Smooth muscle cell of trachea (primary cell): ENCODE measurements around the gene IHH. TPM values are rescaled to one million over a fixed set of nuclear protein-coding genes. Genes with fewer than 3 reads are reported as not detected.

Source experiments
- total RNA-seq: library from RNA; depleted of rRNA; stranded (reverse); fragments of >200 nt; gene quantifications from 2 replicates; pipeline ENCODE4 v1.2.1, GENCODE V29; 2014

The IHH gene
- total RNA-seq: under 0.01 TPM in 1 of 2 replicates, not detected in the other

DNA sequence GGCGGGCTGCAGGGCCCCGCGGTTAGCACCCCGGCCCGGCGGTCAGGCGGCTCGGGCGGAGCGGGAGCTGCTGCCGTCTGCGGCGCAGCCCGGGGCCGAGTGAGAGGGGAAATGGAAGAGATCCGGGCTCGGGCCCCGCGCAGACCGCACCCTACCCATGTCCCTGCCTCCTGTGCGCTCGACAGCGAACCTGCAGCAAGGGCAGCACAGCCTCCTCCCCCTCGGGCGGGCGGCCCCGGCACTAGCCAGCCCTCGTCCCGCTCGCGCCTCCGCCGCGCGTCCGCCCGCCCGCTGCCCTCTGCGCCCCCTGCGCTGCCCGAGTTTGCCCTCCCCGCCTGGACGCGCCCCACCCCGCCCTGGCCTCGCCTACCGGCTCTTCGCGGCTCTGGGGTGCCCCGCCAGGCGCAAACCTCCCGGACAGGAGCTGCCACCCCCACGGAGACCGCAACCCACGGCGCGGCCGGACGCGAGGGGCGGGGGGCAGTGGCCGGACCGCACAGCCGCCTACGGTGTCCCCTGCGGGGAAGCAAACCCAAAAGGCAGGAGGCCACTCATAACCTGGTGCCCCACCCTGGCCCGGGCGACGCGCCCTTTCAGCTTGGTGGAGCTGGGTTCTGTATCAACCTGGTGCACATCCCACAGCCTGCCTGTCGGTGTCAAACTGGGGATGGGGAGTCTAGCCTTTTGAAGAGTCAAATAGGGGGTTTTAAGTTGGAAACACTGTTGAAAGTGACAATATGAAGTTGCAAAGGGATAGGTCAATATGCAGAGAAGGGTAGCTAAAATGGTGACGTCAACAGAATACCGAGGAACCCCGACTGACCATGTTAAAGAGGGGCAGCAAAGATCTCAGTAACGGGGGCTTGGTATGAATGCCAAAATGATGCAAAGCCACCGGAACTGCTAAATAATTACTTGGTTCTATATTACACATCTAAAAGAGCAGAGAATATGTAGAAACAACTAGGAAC lies at the start of gene IHH:
TSS of gene IHH (minus strand) at position 101 of the 971 bp plus-strand sequence. CDS start 454 bp downstream, outside the sequence.

DNA sequence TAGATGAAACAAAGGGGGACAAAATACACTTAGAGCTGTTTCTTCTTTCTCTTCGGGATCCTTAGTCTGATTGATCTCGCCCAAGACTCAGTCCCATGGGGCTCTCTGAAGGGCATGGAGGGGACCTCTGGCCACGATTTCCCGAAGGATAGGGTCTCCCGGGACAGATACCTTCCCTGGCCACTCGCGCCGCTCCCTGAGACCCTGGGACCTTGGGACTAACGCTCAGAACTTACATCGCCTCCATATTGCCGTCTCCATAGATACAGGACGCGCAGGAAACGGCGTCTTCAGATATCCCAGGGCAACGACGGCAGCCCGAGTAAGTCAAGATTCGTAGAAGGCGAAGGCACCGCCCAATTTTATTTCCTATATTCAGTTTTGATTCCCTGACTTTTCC lies 19.5 kb downstream of the IHH start, which contains the start of gene CFAP65:
TSS of gene CFAP65 (minus strand) at position 265 of the 400 bp plus-strand sequence. CDS start 2,468 bp downstream, outside the sequence.

Other genes starting within 250 kb of the IHH start
- gene PRKAG3, start 229.1 kb downstream of the IHH start, total RNA-seq: 0.15 and 0.50 TPM in 2 replicates
- gene WNT6, start 201.1 kb downstream of the IHH start, total RNA-seq: not detected in 2 replicates
- not detected in 2 replicates for gene WNT10A, start 180.1 kb downstream of the IHH start, total RNA-seq
- under 0.01 and 0.17 TPM in 2 replicates for gene CDK5R2, start 101.3 kb downstream of the IHH start, total RNA-seq
- under 0.01 TPM in 1 of 2 replicates, not detected in the other for gene FEV, start 75.7 kb downstream of the IHH start, total RNA-seq
- not detected in 2 replicates for gene CRYBA2, start 67.5 kb downstream of the IHH start, total RNA-seq
- under 0.01 TPM in 1 of 2 replicates, not detected in the other for gene CFAP65, start 19.4 kb downstream of the IHH start, total RNA-seq
- 21.1 and 28.3 TPM in 2 replicates for gene NHEJ1, start 99.9 kb upstream of the IHH start, total RNA-seq
- 1.2 and 2.0 TPM in 2 replicates for gene SLC23A3, start 109.1 kb upstream of the IHH start, total RNA-seq
- gene CNPPD1, start 116.0 kb upstream of the IHH start, total RNA-seq: 22.5 and 35.6 TPM in 2 replicates
- 82.5 and 128 TPM in 2 replicates for gene RETREG2, start 117.4 kb upstream of the IHH start, total RNA-seq
- gene ZFAND2B, start 145.9 kb upstream of the IHH start, total RNA-seq: 24.5 and 25.9 TPM in 2 replicates
- 35.3 and 57.1 TPM in 2 replicates for gene ABCB6, start 158.0 kb upstream of the IHH start, total RNA-seq
- gene ATG9A, start 168.7 kb upstream of the IHH start, total RNA-seq: 34.9 and 49.1 TPM in 2 replicates
- gene ANKZF1, start 168.9 kb upstream of the IHH start, total RNA-seq: 25.3 and 30.3 TPM in 2 replicates
- 27.6 and 33.6 TPM in 2 replicates for gene GLB1L, start 184.5 kb upstream of the IHH start, total RNA-seq
- gene STK16, start 184.6 kb upstream of the IHH start, total RNA-seq: 33.9 and 51.2 TPM in 2 replicates
- gene TUBA4B, start 192.3 kb upstream of the IHH start, total RNA-seq: 0.17 TPM in 1 of 2 replicates, not detected in the other
- 50.2 and 55.1 TPM in 2 replicates for gene TUBA4A, start 193.0 kb upstream of the IHH start, total RNA-seq
- 49.0 and 136 TPM in 2 replicates for gene DNAJB2, start 218.4 kb upstream of the IHH start, total RNA-seq
- gene PTPRN, start 248.5 kb upstream of the IHH start, total RNA-seq: 3.6 and 23.8 TPM in 2 replicates